Left ventricle myocardium inferior (tissue), 1 donor: ENCODE data around the gene IFT122. TPM values are rescaled to one million over a fixed set of nuclear protein-coding genes. Genes with fewer than 3 reads are reported as not detected.

ENCODE experiments used
- DNase-seq: peaks from one replicate; pipeline ENCODE4 v3.0.0-alpha.2; 2020
- H3K27ac ChIP-seq: fragments of 200-600 bp; replicated peaks from 2 replicates; pipeline ENCODE4 v1.8.0; 2021
- H3K27me3 ChIP-seq: fragments of 200-600 bp; 2 replicates; pipeline ENCODE4 v1.8.0; 2021; ENCODE audit warnings: low read depth
- H3K36me3 ChIP-seq: fragments of 200-600 bp; 2 replicates; pipeline ENCODE4 v1.8.0; 2021
- H3K4me1 ChIP-seq: fragments of 200-600 bp; 2 replicates; pipeline ENCODE4 v1.8.0; 2021
- H3K4me3 ChIP-seq: fragments of 200-600 bp; 2 replicates; pipeline ENCODE4 v1.8.0; 2021; ENCODE audit warnings: mild to moderate bottlenecking, moderate library complexity
- H3K9me3 ChIP-seq: fragments of 200-600 bp; replicated peaks from 2 replicates; pipeline ENCODE4 v1.8.0; 2021
- CTCF ChIP-seq: fragments of 200-600 bp; IDR thresholded peaks from 2 replicates; pipeline ENCODE4 v1.8.0; 2021; ENCODE audit warnings: antibody characterized with exemption, mild to moderate bottlenecking, borderline replicate concordance
- intact Hi-C: fragments of 100-400 bp; cut with micrococcal nuclease; formaldehyde crosslinking; loops from one replicate; pipeline ENCODE4 v1.11.0; 2022
- total RNA-seq: library from RNA; stranded (reverse); fragmentation: NEBNext Ultra II Directional; extraction: Animal tissue kit (Norgen Biotek cat#: 25700); gene quantifications from one replicate; pipeline ENCODE4 v1.2.1, GENCODE V29; 2021
- donor health status: DM: no; HTN: yes; CAD: no; lungs with severe emphysema.

Gene IFT122
- total RNA-seq, 1 donor from 2014 or later = 16.5 TPM

GRCh38 chr3:129435367-129435766 lies 4.7 kb upstream of the IFT122 start:
- H3K36me3 ChIP-seq = peaks cover 76% of the 10 kb centered on the region
- H3K27ac ChIP-seq = no peak overlapping the region
- intact Hi-C loops = no loop called here
- H3K27me3 ChIP-seq = no peaks in the 10 kb centered on the region
- no peaks in the 10 kb centered on the region for H3K9me3 ChIP-seq
- no peak for DNase-seq
- H3K4me3 ChIP-seq = no peak overlapping the region
- peaks cover 62% of the 10 kb centered on the region for H3K4me1 ChIP-seq
- no peak for TF ChIP-seq CTCF

- Histone ChIP-seq H3K4me1 (peaks cover 94% of the 10 kb centered on the region), H3K27ac (peak overlapping the region; percentile 94), H3K9me3 (no peaks in the 10 kb centered on the region), H3K4me3 (peak overlapping the region; percentile 88), H3K36me3 (peaks cover 37% of the 10 kb centered on the region), H3K27me3 (no peaks in the 10 kb centered on the region)
- peak; percentile 36 for DNase-seq
- intact Hi-C loops = no loop called here
- TF ChIP-seq CTCF = no peak
Observed at GRCh38 chr3:129439226-129439816, 703 bp upstream of the IFT122 start.

- H3K27me3 ChIP-seq = no peaks in the 10 kb centered on the region
- peak overlapping the region; percentile 88 for H3K4me3 ChIP-seq
- no peak for DNase-seq
- H3K9me3 ChIP-seq = no peaks in the 10 kb centered on the region
- peaks cover 89% of the 10 kb centered on the region for H3K4me1 ChIP-seq
- H3K27ac ChIP-seq = peak overlapping the region; percentile 94
- H3K36me3 ChIP-seq = peaks cover 24% of the 10 kb centered on the region
- TF ChIP-seq CTCF = no peak
- intact Hi-C loops = no loop called here
Observed at GRCh38 chr3:129440618-129441190, 680 bp downstream of the IFT122 start.

GRCh38 chr3:129441215-129441614 lies 1.2 kb downstream of the IFT122 start:
- Histone ChIP-seq H3K4me3 (peak overlapping the region; percentile 88), H3K9me3 (no peaks in the 10 kb centered on the region), H3K36me3 (peaks cover 19% of the 10 kb centered on the region), H3K27me3 (no peaks in the 10 kb centered on the region), H3K4me1 (peaks cover 85% of the 10 kb centered on the region), H3K27ac (peak overlapping the region; percentile 94)
- no peak for TF ChIP-seq CTCF
- no peak for DNase-seq
- intact Hi-C loops = no loop called here

- Histone ChIP-seq H3K27ac (peak overlapping the region; percentile 94), H3K9me3 (no peaks in the 10 kb centered on the region), H3K4me1 (peaks cover 81% of the 10 kb centered on the region), H3K36me3 (peaks cover 13% of the 10 kb centered on the region), H3K4me3 (peak overlapping the region; percentile 88), H3K27me3 (no peaks in the 10 kb centered on the region)
- intact Hi-C loops = no loop called here
- DNase-seq = no peak
- no peak for TF ChIP-seq CTCF
Observed at GRCh38 chr3:129441782-129442181, 1.8 kb downstream of the IFT122 start.
